Measurements from ENCODE around the gene CPNE6. TPM values are rescaled to one million over a fixed set of nuclear protein-coding genes. Genes with fewer than 3 reads are reported as not detected.

Gene CPNE6
- total RNA-seq, 2 experiments from 2014 or later = not detected

DNA sequence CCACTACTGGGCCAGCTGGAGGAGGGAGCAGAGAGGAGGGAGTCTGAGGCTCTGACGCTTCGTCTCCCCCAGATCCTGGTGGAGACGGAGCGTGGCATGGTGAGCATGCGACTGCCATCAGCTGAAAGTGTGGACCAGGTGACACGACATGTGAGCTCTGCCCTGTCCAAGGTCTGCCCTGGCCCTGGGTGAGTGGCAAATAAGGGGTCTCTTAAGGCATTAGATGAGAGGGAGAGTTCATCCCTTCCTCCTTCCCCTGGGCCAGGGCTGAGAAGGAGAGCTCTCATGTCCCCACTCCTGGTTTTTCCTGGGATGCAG lies 17.1 kb upstream of the CPNE6 start:
- no peaks in the 10 kb centered on the region for H4K20me1 ChIP-seq (ENCODE audit: insufficient read depth, low read length)
- no peak overlapping the region for H3K4me2 ChIP-seq (ENCODE audit: low read length)
- CTCF ChIA-PET (ENCODE audit: unreplicated experiment) = interaction anchor here (0.6 kb wide), 1 partner anchor 11 kb away, joined by 3 read pairs; no protein-coding TSS in a partner anchor
- H3K79me2 ChIP-seq (ENCODE audit: insufficient read depth, low read depth, low read length) = no peaks in the 10 kb centered on the region
- no TSS peak for BruUV-seq (replicated peaks)
- TF ChIP-seq EZH2phosphoT487 (IDR thresholded peaks at IDR 0.05; ENCODE audit: borderline replicate concordance, low read depth, low read length) (no peak), CTCF (conservative IDR thresholded peaks at IDR 0.05; ENCODE audit: low read length) (no peak)
- H3K27ac ChIP-seq (ENCODE audit: low read depth, low read length, poor library complexity, severe bottlenecking) = no peak overlapping the region
- POLR2A ChIA-PET = interaction anchor here (0.6 kb wide), 1 partner anchor 9 kb away, joined by 3 read pairs; no protein-coding TSS in a partner anchor
- no peaks in the 10 kb centered on the region for H3K9me2 ChIP-seq (ENCODE audit: insufficient read depth, low read length)
- DNase-seq (ENCODE audit: low spot score) = no peak
- no peaks in the 10 kb centered on the region for H3K36me3 ChIP-seq (ENCODE audit: insufficient read depth, low read length)
- intact Hi-C loops (cut with micrococcal nuclease; ENCODE audit: unreplicated experiment) = no loop called here
- no peak overlapping the region for H3K4me3 ChIP-seq (ENCODE audit: low read depth, low read length, poor library complexity, severe bottlenecking)
- no peaks in the 10 kb centered on the region for H3K9me3 ChIP-seq (ENCODE audit: low read length)
- peaks cover 19% of the 10 kb centered on the region for H3K4me1 ChIP-seq (ENCODE audit: insufficient read depth, low read length, poor library complexity, severe bottlenecking)
- H2AFZ ChIP-seq (ENCODE audit: low read length) = no peak overlapping the region

DNA sequence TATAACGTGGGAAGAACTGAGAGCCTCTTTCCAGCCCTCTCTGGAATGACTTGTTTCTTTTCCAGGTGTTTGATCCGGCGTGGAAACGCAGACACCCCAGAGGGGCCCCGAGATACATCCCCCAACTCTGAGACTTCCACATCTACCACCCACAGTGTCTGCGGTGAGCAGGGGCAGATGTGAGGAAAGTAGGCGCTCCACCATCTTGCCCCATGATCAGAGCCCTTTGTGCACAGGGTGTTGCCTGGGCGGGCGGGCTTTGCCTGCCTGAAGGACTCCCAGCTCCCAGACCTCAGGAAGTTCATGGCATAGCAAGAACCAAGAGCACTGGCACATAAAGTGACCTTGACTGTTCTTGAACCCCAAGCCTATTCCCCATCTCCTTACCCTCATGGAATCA lies 16.7 kb upstream of the CPNE6 start:
- intact Hi-C loops (cut with micrococcal nuclease; ENCODE audit: unreplicated experiment) = no loop called here
- H3K27ac ChIP-seq (ENCODE audit: low read depth, low read length, poor library complexity, severe bottlenecking) = no peak overlapping the region

More for the DNA sequence above, 16.7 kb upstream of the CPNE6 start:
- Histone ChIP-seq H3K4me2 (ENCODE audit: low read length) (no peak overlapping the region), H3K9me3 (ENCODE audit: low read length) (no peaks in the 10 kb centered on the region), H3K4me1 (ENCODE audit: insufficient read depth, low read length, poor library complexity, severe bottlenecking) (peaks cover 15% of the 10 kb centered on the region), H3K36me3 (ENCODE audit: insufficient read depth, low read length) (no peaks in the 10 kb centered on the region), H3K4me3 (ENCODE audit: low read depth, low read length, poor library complexity, severe bottlenecking) (no peak overlapping the region), H3K79me2 (ENCODE audit: insufficient read depth, low read depth, low read length) (no peaks in the 10 kb centered on the region), H2AFZ (ENCODE audit: low read length) (no peak overlapping the region), H3K9me2 (ENCODE audit: insufficient read depth, low read length) (no peaks in the 10 kb centered on the region), H4K20me1 (ENCODE audit: insufficient read depth, low read length) (no peaks in the 10 kb centered on the region)
- ChIA-PET CTCF (ENCODE audit: unreplicated experiment) (no interaction called here), POLR2A (interaction anchor here (0.6 kb wide), 1 partner anchor 9 kb away, joined by 3 read pairs; no protein-coding TSS in a partner anchor)
- TF ChIP-seq CTCF (conservative IDR thresholded peaks at IDR 0.05; ENCODE audit: low read length) (no peak), EZH2phosphoT487 (IDR thresholded peaks at IDR 0.05; ENCODE audit: borderline replicate concordance, low read depth, low read length) (no peak)
- BruUV-seq (replicated peaks) = no TSS peak
- no peak for DNase-seq (ENCODE audit: low spot score)

Data from OCI-LY7 (cell line).